Stimulated activated CD8-positive, alpha-beta memory T cell treated with anti-CD3 and anti-CD28 coated beads, Interleukin-12 subunit alpha, Interleukin-12 subunit beta, amount 100 ng/mL, for 24 hours (primary cell): Measurements from ENCODE around the gene VTA1.

Experiments
- DNase-seq: peaks from one replicate; pipeline ENCODE4 v3.0.0-alpha.2; 2020; ENCODE audit errors: extremely low read depth

VTA1 gene

GRCh38 chr6:142266060-142266459 lies 119.0 kb downstream of the VTA1 start:
- no peak for DNase-seq

GRCh38 chr6:142271476-142271875 lies 124.4 kb downstream of the VTA1 start:
- no peak for DNase-seq
